C4-2B (cell line): Measurements from ENCODE around the gene RHCE.

Experiments used
- CTCF ChIP-seq: fragments of 450-650 bp; conservative IDR thresholded peaks from 2 replicates; pipeline ENCODE4 v1.5.1; 2017; ENCODE audit warnings: mild to moderate bottlenecking
- ZFX ChIP-seq: fragments of 450-650 bp; IDR thresholded peaks from 2 replicates; pipeline ENCODE4 v1.6.1; 2017

GRCh38 chr1:25369241-25369640, 51.4 kb downstream of the RHCE start:
- TF ChIP-seq CTCF: no peak
- TF ChIP-seq ZFX: no peak
